HG03558 (cell line): ENCODE measurements around the gene DCUN1D4.
"Not testable (repeated sequence)": the region's sequence is repeated elsewhere in the genome, so short reads cannot be mapped to it uniquely, and the experiment has no call there.

ENCODE experiments used
- ATAC-seq: cut with Tn5 transposase; IDR thresholded peaks from one replicate; pipeline ENCODE4 v1.9.1; 2021; ENCODE audit warnings: moderate number of reproducible peaks; ENCODE audit not compliant: unreplicated experiment; ENCODE audit errors: extremely low read depth

Gene DCUN1D4

GRCh38 chr4:51890760-51891159 lies 47.8 kb downstream of the DCUN1D4 start:
- no peak for ATAC-seq

- ATAC-seq: not testable (repeated sequence)
Observed at GRCh38 chr4:51893402-51893801, 50.4 kb downstream of the DCUN1D4 start.

GRCh38 chr4:51894059-51894645 lies 51.2 kb downstream of the DCUN1D4 start:
- no peak for ATAC-seq

- peak; percentile 38 for ATAC-seq
Observed at GRCh38 chr4:51895158-51895557, 52.2 kb downstream of the DCUN1D4 start.

GRCh38 chr4:51895816-51896408 lies 53.0 kb downstream of the DCUN1D4 start:
- peak; percentile 87 for ATAC-seq

GRCh38 chr4:51901363-51901762 lies 58.4 kb downstream of the DCUN1D4 start:
- ATAC-seq: no peak

- ATAC-seq: peak; percentile 96
Observed at GRCh38 chr4:51906167-51906958, 63.4 kb downstream of the DCUN1D4 start.

GRCh38 chr4:51907006-51907669 lies 64.2 kb downstream of the DCUN1D4 start:
- ATAC-seq: no peak

GRCh38 chr4:51909236-51909703 lies 66.3 kb downstream of the DCUN1D4 start:
- ATAC-seq: no peak

GRCh38 chr4:51918251-51918650 lies 75.3 kb downstream of the DCUN1D4 start:
- no peak for ATAC-seq

- no peak for ATAC-seq
Observed at GRCh38 chr4:51923343-51923742, 80.4 kb downstream of the DCUN1D4 start.

GRCh38 chr4:51925307-51925706 lies 82.4 kb downstream of the DCUN1D4 start:
- ATAC-seq: no peak

GRCh38 chr4:51930557-51930956 lies 87.6 kb downstream of the DCUN1D4 start:
- ATAC-seq: no peak

GRCh38 chr4:51931461-51931860 lies 88.5 kb downstream of the DCUN1D4 start:
- ATAC-seq: no peak

GRCh38 chr4:51932261-51932660 lies 89.3 kb downstream of the DCUN1D4 start:
- ATAC-seq: no peak

- no peak for ATAC-seq
Observed at GRCh38 chr4:51932684-51933083, 89.7 kb downstream of the DCUN1D4 start.

- not testable (repeated sequence) for ATAC-seq
Observed at GRCh38 chr4:51940460-51940859, 97.5 kb downstream of the DCUN1D4 start.

GRCh38 chr4:51942108-51942832 lies 99.3 kb downstream of the DCUN1D4 start:
- ATAC-seq: no peak

GRCh38 chr4:51942833-51943215 lies 99.9 kb downstream of the DCUN1D4 start:
- ATAC-seq: no peak

GRCh38 chr4:51943221-51943620 lies 100.3 kb downstream of the DCUN1D4 start:
- ATAC-seq: no peak
